Measurements from ENCODE around the gene IKZF3.

GRCh38 chr17:39828443-39828842 is 35.7 kb downstream of the IKZF3 start:
- TF ChIP-seq POLR2A (IDR thresholded peaks at IDR 0.05) (no peak), CTCF (IDR thresholded peaks at IDR 0.05) (no peak)

Data from thyroid gland (tissue), 4 donors.